GM19455 (cell line): Measurements from ENCODE around the gene TNS2.

Experiments
- ATAC-seq: cut with Tn5 transposase; IDR thresholded peaks from one replicate; pipeline ENCODE4 v1.9.1; 2021; ENCODE audit not compliant: unreplicated experiment

Gene TNS2

DNA sequence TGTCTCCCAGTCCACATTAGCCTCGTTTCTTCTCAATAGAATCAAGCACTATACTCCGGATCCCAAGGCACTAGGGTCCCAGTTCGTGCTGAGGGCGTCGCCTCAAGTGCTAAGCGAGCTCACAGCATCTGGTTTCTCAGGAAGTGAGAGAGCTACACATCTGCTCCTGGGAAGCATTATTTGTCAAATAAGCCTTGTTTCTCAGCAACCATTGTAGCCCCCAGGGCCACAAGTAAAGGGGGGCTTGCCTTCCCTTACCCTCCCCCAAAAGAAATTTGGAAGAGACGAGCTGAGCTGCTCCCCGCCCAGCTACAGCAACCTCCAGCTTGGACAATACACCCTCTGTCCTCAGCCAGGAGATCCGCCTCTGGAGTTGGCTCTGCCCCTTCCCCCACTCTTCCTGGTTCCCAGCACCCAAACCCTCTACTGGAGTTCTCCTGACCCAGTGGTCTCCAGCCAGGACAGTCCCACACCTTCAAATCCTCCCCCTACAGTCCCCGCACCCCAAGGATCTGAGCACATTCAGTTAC, 5.7 kb upstream of the TNS2 start:
- no peak for ATAC-seq

DNA sequence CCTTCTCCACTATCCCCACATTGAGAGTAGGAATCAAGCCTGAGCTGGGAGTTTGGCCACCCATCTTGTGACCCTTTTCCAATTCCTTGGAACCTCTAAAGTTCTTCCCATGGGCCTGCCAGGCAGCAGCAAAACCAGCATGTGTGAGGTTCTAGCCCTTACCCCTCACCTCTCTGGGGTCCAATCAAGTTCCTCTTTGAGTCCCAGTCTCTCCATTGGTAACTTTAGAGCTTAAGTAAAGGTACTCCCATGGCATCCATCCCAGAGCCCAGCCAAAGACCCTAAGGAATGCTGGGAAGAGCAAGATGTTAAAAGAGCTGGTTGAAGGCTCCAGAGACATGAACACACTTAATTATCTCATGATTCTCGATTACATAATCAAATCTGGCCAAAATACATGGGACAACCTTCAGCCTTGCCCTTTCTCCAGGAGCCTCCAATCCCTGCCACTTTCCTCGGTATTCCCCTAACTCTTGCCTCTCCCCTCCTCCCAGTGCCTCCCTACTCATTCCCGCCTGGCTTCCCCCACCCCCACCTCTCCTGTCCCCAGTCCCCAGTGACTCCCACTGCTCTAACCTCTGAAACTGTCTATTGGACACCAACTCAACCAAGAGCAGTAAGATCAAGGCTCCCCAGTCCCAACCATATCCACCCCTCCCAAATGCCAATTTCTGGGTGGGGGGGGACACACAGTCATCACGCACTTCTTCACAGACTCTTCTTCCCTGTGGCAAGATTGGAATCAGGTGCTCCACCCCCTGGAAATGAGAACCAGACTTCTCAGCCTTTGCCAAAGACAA, 4.8 kb upstream of the TNS2 start:
- ATAC-seq, result no peak

DNA sequence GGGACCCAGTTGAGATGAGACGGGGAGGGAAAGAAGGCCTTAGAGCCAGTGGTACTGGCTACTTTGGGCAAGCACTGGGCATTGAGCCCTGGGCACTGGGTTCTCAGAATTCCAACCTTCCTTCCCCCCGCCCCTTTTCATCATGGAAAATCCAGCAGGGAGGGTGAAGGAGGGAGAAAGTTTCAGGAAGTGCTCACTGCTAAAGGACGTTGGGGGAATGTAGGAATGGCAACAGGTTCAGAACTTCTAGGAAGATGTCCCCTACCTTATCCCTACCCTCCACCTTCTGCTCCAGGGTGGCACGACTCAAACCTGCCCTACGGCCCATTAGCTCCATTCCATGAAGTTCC, 4.2 kb upstream of the TNS2 start:
- ATAC-seq, result no peak

DNA sequence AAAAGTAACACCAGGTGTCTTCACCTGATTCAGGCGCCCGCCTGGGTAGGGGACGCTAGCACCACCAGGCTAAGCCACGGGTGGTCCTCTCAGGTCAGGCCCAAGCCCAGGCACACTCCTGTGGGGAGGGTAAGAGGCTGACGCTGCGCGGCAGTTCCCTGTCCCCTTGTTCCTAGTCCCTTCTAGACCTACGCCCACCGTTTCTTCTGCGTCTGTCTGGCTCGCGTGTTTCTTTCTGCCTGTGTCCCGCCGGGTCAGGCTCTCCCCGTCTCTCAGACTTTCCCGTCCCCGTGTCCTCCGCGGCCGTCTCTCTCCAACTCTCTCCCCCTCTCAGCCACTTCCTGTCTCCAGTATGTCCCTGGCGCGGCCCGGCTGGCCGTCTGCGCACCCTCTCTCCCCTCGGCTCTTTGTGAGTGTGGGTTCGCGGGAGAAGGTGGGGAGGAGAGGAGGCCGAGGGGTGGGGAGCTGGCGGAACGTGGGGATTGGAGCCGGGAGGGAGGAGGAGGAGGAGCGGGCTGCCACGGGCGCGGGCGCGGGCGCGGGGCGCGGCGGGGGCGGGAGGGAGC, 3.1 kb upstream of the TNS2 start:
- peak; percentile 51 for ATAC-seq

DNA sequence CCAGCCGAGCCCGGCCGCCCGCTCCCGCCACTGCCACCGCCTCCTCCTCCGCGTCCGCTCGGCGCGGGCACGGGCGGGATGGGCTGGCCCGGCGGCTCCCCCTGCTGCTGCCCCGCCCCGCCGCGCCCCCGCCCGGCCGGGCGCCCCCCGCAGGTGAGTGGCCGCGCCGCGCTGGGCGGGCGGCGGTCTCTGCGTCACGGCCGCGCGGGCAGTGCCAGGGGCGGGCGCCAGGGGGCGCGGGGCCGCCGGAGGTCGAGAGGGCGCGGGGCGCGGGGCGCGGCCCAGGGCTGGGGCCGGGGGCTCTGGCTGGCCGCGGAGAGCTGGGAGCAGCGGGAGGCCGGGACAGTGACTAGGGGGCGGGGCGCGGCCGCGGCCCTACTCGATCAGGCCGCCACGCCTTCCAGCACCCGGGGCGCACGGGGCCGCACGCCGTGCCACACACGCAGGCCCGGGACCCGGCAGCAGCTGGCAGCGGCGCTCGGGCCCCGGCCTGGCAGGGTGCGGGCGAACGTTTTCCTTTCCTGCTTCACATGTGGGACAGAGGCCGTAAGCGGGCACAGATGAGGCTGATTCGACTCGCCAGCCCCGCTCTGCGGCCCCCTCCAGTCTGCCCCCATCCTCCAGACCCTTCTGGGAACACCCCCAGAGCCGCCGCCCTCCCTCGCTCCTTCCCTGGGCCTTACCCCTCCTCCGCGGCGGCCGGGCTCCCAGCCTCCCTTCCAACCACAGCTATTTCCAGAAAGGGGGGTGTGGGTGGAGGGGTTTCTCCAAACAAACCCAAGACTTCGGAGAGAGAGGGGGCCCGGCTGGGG, 2.4 kb upstream of the TNS2 start:
- peak; percentile 66 for ATAC-seq

DNA sequence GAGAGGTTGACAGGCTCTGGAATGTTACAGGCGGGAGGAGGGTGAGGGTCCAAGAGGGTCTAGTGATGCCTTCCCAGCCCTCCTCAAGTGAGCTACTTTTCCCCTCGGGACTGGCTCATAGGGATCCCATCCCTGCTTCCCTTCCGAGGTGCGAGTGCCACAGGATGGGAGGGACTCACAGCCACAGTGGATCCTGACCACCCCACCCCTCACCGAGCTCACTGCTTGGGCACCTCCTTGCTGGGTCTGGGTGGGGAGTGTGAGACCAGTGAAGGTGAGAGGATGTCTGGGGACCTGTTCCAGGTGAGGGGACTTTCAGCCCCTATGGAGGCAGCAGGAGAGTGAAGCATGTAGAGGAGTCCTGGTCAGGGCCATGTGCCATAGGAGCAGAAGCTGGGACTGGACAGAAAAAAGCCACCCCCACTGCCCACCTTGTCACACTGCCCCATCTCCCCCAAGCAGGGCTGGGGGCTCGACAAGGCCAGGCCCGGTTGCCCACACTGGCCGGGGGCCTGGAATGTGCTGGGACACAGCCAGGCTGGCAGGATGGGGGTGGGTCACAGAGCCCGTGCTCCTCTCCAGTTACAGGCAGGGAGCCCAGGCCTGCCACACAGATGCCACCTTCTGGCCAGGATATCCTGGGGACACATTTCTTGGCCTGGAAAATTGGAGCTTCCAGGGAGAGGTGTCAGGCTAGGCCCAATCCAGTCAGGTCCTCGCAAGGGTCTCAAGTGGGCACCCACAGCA, 1.7 kb upstream of the TNS2 start:
- no peak for ATAC-seq

DNA sequence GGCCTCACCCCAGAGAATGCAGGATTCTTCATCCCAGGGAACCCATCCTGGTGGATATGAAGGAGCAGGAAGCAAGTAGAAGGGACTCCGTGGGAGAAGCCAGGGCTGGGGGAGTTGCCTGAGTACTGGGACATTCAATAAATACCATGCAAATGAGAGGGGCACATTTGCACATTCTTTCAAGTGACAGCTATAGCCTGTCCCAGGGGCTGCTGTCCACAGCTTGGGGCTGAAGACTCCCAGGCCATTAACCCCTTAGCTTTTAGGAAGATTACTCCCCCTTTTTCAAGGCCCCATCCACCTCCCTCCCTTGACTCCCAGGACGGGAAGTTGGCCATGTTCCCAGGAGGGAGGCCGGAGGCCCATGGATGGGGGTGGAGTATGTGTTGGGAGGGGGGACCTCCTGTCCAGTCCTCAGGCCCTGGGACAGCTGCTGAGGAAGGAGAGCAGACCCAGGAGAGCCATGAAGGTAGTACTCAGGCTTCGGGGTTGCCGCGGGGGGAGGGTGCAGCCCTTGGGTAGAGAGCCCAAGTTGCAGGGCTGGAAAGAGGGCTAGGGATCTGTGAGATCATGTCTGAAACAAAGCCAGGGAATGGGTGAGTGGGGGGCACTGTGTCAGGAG, 974 bp upstream of the TNS2 start:
- ATAC-seq, result no peak

DNA sequence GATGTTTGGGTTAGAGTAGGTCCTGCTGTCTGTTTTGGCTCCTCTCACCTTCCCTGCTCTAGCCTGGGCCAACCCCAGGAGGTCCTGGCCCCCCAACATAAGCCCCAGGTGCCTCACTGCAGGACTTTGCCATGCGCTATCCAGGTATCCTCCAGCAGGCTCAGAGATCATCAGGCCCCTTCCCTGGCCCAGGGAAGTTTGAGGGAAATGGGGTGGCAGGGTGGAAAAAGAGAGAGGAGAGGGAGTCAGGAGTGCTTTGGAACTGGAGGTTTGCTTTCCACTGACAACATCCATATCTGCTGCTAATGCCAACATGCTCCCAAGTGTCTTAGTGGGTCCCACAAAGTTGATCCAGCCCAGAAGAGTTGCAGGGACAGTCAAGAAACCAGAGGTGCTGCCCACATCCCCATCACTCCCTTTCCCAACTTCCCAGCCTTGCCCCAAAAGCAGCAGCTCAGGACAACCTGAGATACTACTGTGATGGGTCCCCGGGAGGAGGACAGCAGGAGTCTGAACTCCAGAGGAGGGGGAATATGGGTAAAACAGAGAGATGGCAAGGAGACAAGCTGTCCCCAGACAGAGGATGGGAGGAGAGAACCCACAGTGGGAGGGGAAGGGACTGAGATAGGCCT, 677 bp downstream of the TNS2 start:
- no peak for ATAC-seq

DNA sequence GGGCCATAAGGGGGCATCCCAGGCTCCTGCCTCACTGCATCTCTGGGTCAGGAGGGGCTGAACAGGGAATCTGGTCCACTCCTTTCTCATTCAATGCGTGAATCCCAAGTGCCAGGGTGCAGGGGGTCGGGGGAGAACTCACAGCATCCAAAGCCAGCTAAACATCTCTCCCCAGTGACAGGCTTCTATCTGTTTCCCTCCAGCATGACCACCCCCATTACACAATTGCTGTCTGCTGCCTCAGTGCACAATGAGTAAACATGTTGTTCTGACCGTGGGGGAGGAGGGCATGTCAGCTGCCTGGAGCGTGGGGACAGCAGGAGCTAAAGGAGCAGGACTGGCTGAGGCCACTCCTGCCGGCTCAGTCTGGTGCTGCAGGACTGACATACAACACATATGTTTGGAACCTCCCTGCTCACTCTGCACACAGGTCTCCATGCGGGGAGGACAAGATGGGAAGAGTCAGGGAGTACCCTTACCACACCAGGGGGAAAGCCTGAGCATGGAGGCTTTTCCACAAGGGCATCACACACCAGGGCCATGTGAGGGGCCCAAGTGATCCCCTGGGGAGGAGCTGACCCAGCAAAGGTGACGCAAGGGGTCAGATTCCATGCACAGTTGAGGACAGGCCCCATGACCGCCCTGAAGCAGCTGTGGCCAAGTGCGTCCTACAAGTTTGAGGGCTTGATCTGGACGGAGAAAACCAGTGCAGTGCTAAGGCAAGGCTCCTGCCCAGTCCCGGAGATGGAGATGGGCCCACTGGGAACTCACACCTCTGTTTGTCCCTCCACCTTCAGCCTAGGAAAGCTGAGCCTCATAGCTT, 1.4 kb downstream of the TNS2 start:
- ATAC-seq, result no peak

DNA sequence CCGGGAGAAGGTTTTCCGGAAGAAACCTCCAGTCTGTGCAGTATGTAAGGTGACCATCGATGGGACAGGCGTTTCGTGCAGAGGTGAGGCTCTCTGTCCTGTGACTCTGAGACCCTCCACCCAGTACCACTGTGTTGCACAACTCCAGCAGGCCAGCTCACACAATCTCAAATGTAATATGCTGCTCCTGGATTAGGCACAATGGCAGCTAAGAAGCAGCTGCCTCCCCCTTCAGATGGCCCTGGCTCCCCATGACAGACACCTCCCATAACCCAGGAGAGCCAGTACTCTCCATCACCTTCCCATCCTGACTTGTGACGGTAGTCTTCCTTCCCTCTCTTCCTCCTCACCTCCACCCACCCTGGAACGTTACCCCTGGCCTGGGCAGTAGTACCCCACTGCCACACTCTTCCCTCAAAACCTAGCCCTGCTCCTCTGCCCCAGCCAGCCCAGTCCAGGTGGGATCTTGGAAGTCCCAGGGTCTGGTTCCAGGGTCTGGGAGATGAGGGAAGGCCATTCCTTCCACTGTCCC, 2.1 kb downstream of the TNS2 start:
- no peak for ATAC-seq

DNA sequence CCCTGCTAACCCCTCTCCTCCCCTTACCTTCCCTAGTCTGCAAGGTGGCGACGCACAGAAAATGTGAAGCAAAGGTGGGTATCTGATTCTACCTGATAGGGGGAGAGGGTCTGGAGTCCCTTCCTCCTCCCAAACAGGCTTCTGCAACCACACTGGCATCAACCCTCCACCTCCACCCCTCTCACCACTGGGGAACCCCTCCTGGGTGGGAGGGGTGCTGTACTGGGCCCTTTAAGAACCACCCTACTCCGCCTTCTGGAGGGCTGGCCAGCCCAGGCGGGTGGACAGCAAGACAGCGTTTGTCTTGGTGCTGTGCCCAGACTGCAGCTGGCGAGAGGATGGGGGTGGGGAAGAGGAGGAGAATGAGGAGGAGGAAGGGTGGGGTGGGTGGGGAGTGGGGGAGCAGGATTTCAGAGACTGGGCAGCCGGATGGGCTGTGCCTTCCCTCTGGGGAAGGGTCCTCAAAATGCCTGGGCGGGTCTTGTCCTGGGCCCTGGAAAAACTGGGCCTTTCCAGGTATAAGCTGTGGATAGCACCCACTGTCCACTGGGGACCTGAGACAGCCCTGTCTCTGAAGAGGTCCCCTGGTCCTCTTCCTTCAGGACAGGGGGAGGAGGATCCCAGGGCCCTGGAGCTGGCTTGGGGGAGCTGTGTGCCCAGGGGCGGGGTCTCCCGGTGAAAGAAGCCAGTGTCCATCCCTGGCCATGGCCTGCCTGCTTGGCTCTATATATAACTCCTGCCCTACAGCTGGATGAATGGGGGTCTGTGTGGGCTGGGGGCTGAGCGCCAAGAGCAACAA, 2.8 kb downstream of the TNS2 start:
- ATAC-seq, result no peak

DNA sequence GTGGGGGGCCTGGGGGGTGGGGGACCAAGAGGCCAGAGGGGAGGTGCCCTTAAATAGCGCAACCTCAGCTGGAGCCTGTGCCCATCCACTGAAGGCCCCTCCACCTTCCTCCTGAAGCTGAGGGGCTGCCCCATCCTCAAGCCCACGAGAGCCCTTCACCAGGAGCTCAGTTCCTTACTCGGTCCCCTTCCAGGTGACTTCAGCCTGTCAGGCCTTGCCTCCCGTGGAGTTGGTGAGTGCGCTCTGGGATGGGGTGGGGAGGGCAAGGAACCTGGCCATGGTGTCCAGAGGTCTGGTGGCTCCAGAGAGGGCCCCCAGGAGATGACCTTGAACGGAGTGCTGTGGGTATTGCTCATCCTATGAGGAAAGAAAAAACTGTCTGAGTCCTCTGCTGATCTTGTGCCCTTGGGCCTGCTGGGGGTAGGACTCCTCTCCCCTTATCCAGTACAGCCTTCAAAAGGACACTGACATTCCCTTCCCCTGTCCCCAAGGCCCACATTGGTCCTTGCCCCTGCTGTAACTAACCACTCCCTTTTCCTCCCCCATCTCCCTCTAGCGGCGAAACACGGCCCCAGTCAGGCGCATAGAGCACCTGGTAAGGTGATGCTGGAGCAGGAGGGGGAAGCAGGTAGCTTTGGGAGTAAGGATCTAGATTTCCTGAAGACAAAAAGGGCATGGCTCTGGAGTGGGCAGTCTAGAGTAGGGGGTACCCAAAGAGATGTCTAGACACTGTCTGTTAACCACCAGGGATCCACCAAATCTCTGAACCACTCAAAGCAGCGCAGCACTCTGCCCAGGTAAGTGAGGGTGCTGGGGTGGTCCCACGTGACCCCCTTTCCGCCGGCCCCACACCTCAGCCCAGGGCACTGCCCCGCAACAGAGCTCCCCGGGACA, 3.6 kb downstream of the TNS2 start:
- no peak for ATAC-seq

DNA sequence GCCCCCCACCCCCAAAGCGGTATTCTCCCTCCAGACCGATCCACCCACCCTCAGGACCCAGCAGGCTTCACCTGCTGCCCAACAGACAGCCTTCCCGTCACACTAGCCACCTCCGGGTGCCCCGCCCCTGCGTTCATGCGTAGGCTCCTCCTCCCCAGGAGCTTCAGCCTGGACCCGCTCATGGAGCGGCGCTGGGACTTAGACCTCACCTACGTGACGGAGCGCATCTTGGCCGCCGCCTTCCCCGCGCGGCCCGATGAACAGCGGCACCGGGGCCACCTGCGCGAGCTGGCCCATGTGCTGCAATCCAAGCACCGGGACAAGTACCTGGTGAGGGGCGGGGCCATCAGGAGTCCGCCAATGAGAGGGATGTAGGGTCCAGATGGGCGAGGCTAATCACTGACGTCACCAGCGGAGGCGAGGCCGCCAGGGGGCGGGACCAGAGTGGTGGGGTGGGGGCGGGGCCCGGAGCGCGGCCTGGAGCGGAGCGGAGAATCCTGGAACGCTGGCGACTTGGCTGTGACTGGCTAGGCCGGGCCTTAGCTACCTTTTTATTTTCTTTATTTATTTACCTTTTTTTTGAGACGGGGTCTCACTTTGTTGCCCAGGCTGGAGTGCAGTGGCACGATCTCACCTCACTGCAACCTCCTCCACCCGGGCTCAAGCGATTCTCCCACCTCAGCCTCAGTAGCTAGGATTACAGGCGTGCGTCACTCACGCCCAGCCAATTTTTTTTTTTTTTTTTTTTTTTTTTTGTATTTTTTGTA, 4.4 kb downstream of the TNS2 start:
- peak; percentile 93 for ATAC-seq

DNA sequence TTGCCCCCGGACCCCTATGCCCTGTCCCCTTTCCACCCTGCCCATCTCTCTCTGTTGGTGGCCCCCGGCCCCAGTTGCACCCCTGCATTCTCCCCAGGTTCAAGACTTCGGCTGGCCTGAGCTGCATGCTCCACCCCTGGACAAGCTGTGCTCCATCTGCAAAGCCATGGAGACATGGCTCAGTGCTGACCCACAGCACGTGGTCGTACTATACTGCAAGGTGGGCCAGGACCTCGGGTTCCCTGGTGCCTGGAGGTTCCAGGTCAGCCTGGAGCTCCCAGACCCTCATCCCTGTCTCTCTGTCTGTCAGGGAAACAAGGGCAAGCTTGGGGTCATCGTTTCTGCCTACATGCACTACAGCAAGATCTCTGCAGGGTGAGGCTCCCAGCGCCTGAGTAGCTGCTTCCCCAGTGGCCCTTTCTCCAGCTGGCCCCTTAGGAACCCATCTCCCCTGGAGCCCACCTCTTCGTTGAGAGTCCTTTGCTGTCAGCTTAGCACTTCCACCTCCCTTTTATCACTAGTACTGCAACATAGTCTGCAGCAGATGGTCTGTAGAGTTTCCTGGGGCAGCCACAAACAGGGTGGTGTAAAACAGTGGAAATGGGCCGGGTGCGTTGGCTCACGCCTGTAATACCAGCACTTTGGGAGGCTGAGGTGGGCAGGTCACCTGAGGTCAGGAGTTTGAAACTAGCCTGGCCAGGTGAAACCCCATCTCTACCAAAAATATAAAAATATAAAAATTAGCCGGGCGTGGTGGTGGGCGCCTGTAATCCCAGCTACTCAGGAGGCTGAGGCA, 5.8 kb downstream of the TNS2 start:
- no peak for ATAC-seq

DNA sequence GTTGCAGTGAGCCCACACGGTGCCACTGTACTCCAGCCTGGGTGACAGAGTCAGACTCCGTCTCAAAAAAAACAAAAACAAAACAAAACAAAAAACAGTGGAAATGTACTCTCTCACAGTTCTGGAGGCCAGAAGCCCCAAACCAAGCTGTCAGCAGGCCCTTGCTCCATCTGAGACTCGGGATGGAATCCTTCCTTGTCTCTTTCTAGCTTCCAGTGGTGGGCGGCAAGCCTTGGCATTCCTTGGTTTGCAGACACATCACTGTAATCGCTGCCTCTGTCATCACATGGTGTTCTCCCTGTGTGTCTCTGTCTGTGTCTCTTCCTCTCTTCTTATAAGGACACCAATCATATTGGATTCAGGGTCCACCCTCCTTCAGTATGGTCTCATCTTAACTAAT, 6.4 kb downstream of the TNS2 start:
- ATAC-seq, result no peak

DNA sequence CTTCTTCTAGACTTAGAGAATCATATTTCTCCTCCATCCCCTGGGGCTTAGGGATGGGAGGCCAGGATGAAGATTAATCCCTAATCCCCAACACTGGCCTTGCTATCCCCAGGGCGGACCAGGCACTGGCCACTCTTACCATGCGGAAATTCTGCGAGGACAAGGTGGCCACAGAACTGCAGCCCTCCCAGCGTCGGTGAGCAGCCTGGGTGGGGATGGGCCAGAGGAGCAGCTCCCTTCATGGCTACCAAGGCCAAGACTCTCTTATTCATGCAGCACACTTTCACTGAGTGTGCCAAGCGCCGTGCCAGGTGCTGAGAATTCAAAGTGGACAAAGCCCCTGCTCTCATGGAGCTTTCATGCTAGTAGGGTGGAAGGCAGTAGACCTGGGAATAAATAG, 7.0 kb downstream of the TNS2 start:
- ATAC-seq, result no peak
